ENCODE data around the gene OR7G1.
A peak's percentile ranks its signal among the peaks of the same experiment; 100 is the strongest.

OR7G1 gene

GRCh38 chr19:9151367-9151766 is 35.8 kb upstream of the OR7G1 start:
- Histone ChIP-seq H2AK5ac (ENCODE audit: low read length) (no peak overlapping the region), H3K36me3 (ENCODE audit: control insufficient read depth, insufficient read depth, low read length) (peaks cover 5% of the 10 kb centered on the region), H4K5ac (ENCODE audit: low read length) (no peak overlapping the region)

GRCh38 chr19:9150650-9151049 is 35.1 kb upstream of the OR7G1 start:
- no peak overlapping the region for H4K8ac ChIP-seq (ENCODE audit: low read depth, low read length)
- peaks cover 84% of the 10 kb centered on the region for H3K79me2 ChIP-seq (ENCODE audit: control insufficient read depth, insufficient read depth, low read length)
- no peak overlapping the region for H3K4ac ChIP-seq (ENCODE audit: low read depth, low read length)
- no CpG with 5 or more reads among the region's 5 CpGs for WGBS (ENCODE audit: extremely low coverage, insufficient coverage, low lambda C conversion rate)
- H3K9ac ChIP-seq (ENCODE audit: low read length) = no peak overlapping the region
- no peak overlapping the region for H3K56ac ChIP-seq (ENCODE audit: low read length)
- no peak overlapping the region for H2AK5ac ChIP-seq (ENCODE audit: low read length)
- no peak overlapping the region for H2BK120ac ChIP-seq (ENCODE audit: low read depth, low read length)
- no peak overlapping the region for H4K5ac ChIP-seq (ENCODE audit: low read length)
- no peak overlapping the region for H3K4me3 ChIP-seq (ENCODE audit: low read length)
- no peak overlapping the region for H3K4me2 ChIP-seq (ENCODE audit: low read length)
- H3K23ac ChIP-seq (ENCODE audit: low read length) = no peak overlapping the region
- H3K18ac ChIP-seq (ENCODE audit: low read length) = no peak overlapping the region
- no peak overlapping the region for H2BK5ac ChIP-seq (ENCODE audit: low read length)
- no peak for DNase-seq
- peaks cover 5% of the 10 kb centered on the region for H3K36me3 ChIP-seq (ENCODE audit: control insufficient read depth, insufficient read depth, low read length)
- no peaks in the 10 kb centered on the region for H3K27me3 ChIP-seq (ENCODE audit: insufficient read depth, low read length, poor library complexity)
- no peak overlapping the region for H3K27ac ChIP-seq (ENCODE audit: low read depth, low read length)
- no peaks in the 10 kb centered on the region for H3K4me1 ChIP-seq (ENCODE audit: control insufficient read depth, low read depth, low read length)
- H2BK15ac ChIP-seq (replicated peaks; ENCODE audit: low read depth) = no peak overlapping the region
- peaks cover 20% of the 10 kb centered on the region for H3K79me1 ChIP-seq (ENCODE audit: low read length)

More at GRCh38 chr19:9151367-9151766, 35.8 kb upstream of the OR7G1 start:
- Histone ChIP-seq H3K79me2 (ENCODE audit: control insufficient read depth, insufficient read depth, low read length) (peaks cover 86% of the 10 kb centered on the region), H3K18ac (ENCODE audit: low read length) (no peak overlapping the region), H3K4ac (ENCODE audit: low read depth, low read length) (no peak overlapping the region), H2BK15ac (replicated peaks; ENCODE audit: low read depth) (no peak overlapping the region), H3K4me1 (ENCODE audit: control insufficient read depth, low read depth, low read length) (no peaks in the 10 kb centered on the region), H4K8ac (ENCODE audit: low read depth, low read length) (no peak overlapping the region), H2BK5ac (ENCODE audit: low read length) (no peak overlapping the region), H3K4me3 (ENCODE audit: low read length) (no peak overlapping the region), H3K9ac (ENCODE audit: low read length) (no peak overlapping the region), H3K56ac (ENCODE audit: low read length) (no peak overlapping the region), H3K23ac (ENCODE audit: low read length) (no peak overlapping the region), H2BK120ac (ENCODE audit: low read depth, low read length) (no peak overlapping the region), H3K27me3 (ENCODE audit: insufficient read depth, low read length, poor library complexity) (no peaks in the 10 kb centered on the region), H3K27ac (ENCODE audit: low read depth, low read length) (no peak overlapping the region), H3K4me2 (ENCODE audit: low read length) (no peak overlapping the region), H3K79me1 (ENCODE audit: low read length) (peaks cover 25% of the 10 kb centered on the region)
- WGBS (ENCODE audit: extremely low coverage, insufficient coverage, low lambda C conversion rate) = no CpG with 5 or more reads among the region's 5 CpGs
- no peak for DNase-seq

DNA sequence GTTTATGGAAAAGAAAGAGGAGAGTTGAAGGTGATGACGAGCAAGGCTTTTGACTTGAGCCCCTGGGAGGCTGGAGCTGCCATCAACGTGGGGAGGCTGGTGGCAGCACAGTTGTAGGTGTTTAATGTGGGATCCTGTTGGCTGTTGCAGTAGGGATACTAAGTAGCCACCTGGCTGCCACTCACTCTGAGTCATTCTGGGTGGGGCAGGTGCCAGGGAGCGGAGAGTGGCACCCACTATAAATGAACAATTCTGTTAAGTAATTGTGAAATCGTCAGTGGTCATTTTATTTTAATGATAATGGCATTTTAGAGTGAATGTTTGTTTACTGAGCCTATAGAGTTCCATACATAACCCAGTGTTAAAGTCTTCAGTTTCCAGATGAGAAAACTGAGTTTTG is 34.4 kb upstream of the OR7G1 start:
- Histone ChIP-seq H2BK120ac (ENCODE audit: low read depth, low read length) (no peak overlapping the region), H3K36me3 (ENCODE audit: control insufficient read depth, insufficient read depth, low read length) (peaks cover 5% of the 10 kb centered on the region), H3K4me1 (ENCODE audit: control insufficient read depth, low read depth, low read length) (no peaks in the 10 kb centered on the region), H2BK15ac (replicated peaks; ENCODE audit: low read depth) (no peak overlapping the region), H2AK5ac (ENCODE audit: low read length) (no peak overlapping the region), H2BK5ac (ENCODE audit: low read length) (no peak overlapping the region), H3K27ac (ENCODE audit: low read depth, low read length) (no peak overlapping the region), H3K4me2 (ENCODE audit: low read length) (no peak overlapping the region), H3K79me2 (ENCODE audit: control insufficient read depth, insufficient read depth, low read length) (peaks cover 84% of the 10 kb centered on the region), H3K4me3 (ENCODE audit: low read length) (no peak overlapping the region), H3K4ac (ENCODE audit: low read depth, low read length) (no peak overlapping the region), H3K18ac (ENCODE audit: low read length) (no peak overlapping the region), H3K9ac (ENCODE audit: low read length) (no peak overlapping the region), H4K5ac (ENCODE audit: low read length) (no peak overlapping the region), H4K8ac (ENCODE audit: low read depth, low read length) (no peak overlapping the region), H3K79me1 (ENCODE audit: low read length) (peaks cover 20% of the 10 kb centered on the region), H3K27me3 (ENCODE audit: insufficient read depth, low read length, poor library complexity) (no peaks in the 10 kb centered on the region), H3K23ac (ENCODE audit: low read length) (no peak overlapping the region), H3K56ac (ENCODE audit: low read length) (no peak overlapping the region)
- no CpG with 5 or more reads among the region's 4 CpGs for WGBS (ENCODE audit: extremely low coverage, insufficient coverage, low lambda C conversion rate)
- no peak for DNase-seq

GRCh38 chr19:9148697-9149096 is 33.1 kb upstream of the OR7G1 start:
- H2AK5ac ChIP-seq (ENCODE audit: low read length) = no peak overlapping the region
- no peak overlapping the region for H3K9ac ChIP-seq (ENCODE audit: low read length)
- WGBS (ENCODE audit: extremely low coverage, insufficient coverage, low lambda C conversion rate) = no CpG with 5 or more reads among the region's 3 CpGs
- DNase-seq = no peak
- no peaks in the 10 kb centered on the region for H3K4me1 ChIP-seq (ENCODE audit: control insufficient read depth, low read depth, low read length)
- no peaks in the 10 kb centered on the region for H3K27me3 ChIP-seq (ENCODE audit: insufficient read depth, low read length, poor library complexity)
- peaks cover 83% of the 10 kb centered on the region for H3K79me2 ChIP-seq (ENCODE audit: control insufficient read depth, insufficient read depth, low read length)
- no peak overlapping the region for H3K23ac ChIP-seq (ENCODE audit: low read length)
- H3K4ac ChIP-seq (ENCODE audit: low read depth, low read length) = no peak overlapping the region
- no peak overlapping the region for H4K5ac ChIP-seq (ENCODE audit: low read length)
- H4K8ac ChIP-seq (ENCODE audit: low read depth, low read length) = no peak overlapping the region
- no peak overlapping the region for H3K4me2 ChIP-seq (ENCODE audit: low read length)
- H2BK5ac ChIP-seq (ENCODE audit: low read length) = no peak overlapping the region
- H3K36me3 ChIP-seq (ENCODE audit: control insufficient read depth, insufficient read depth, low read length) = peaks cover 5% of the 10 kb centered on the region
- H2BK120ac ChIP-seq (ENCODE audit: low read depth, low read length) = no peak overlapping the region
- H2BK15ac ChIP-seq (replicated peaks; ENCODE audit: low read depth) = no peak overlapping the region
- H3K56ac ChIP-seq (ENCODE audit: low read length) = no peak overlapping the region
- no peak overlapping the region for H3K27ac ChIP-seq (ENCODE audit: low read depth, low read length)
- no peak overlapping the region for H3K4me3 ChIP-seq (ENCODE audit: low read length)
- peaks cover 18% of the 10 kb centered on the region for H3K79me1 ChIP-seq (ENCODE audit: low read length)
- no peak overlapping the region for H3K18ac ChIP-seq (ENCODE audit: low read length)

DNA sequence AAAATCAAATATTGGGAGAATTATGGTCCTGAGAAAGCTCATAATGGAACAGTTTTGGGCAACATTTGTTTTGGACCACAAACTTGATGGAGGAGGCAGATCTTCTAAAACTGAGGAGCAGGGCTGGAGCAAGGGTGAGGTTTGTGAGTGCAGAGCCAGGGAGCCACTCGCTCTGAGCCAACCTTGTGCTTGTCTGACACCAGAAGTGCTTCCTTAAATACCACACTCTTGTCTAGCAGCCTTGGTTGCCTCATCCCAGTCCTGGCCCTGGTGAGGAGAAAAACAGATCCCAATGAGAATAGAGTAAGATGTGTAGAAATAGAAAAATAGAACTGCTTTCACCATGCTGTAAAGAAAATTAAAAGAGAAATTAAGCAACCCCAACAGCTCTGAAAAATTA is 31.3 kb upstream of the OR7G1 start:
- H3K79me1 ChIP-seq (ENCODE audit: low read length) = peaks cover 13% of the 10 kb centered on the region
- H2AK5ac ChIP-seq (ENCODE audit: low read length) = no peak overlapping the region
- no peak overlapping the region for H3K56ac ChIP-seq (ENCODE audit: low read length)
- H4K5ac ChIP-seq (ENCODE audit: low read length) = no peak overlapping the region
- peaks cover 5% of the 10 kb centered on the region for H3K36me3 ChIP-seq (ENCODE audit: control insufficient read depth, insufficient read depth, low read length)
- H3K18ac ChIP-seq (ENCODE audit: low read length) = no peak overlapping the region
- H3K4me3 ChIP-seq (ENCODE audit: low read length) = no peak overlapping the region
- no peak for DNase-seq
- WGBS (ENCODE audit: extremely low coverage, insufficient coverage, low lambda C conversion rate) = no CpG with 5 or more reads among the region's 1 CpG
- H3K4me1 ChIP-seq (ENCODE audit: control insufficient read depth, low read depth, low read length) = no peaks in the 10 kb centered on the region
- no peak overlapping the region for H2BK5ac ChIP-seq (ENCODE audit: low read length)
- no peak overlapping the region for H2BK15ac ChIP-seq (replicated peaks; ENCODE audit: low read depth)
- H2BK120ac ChIP-seq (ENCODE audit: low read depth, low read length) = no peak overlapping the region
- no peak overlapping the region for H3K4me2 ChIP-seq (ENCODE audit: low read length)
- no peak overlapping the region for H3K9ac ChIP-seq (ENCODE audit: low read length)
- no peak overlapping the region for H3K27ac ChIP-seq (ENCODE audit: low read depth, low read length)
- H3K4ac ChIP-seq (ENCODE audit: low read depth, low read length) = no peak overlapping the region
- no peaks in the 10 kb centered on the region for H3K27me3 ChIP-seq (ENCODE audit: insufficient read depth, low read length, poor library complexity)
- no peak overlapping the region for H4K8ac ChIP-seq (ENCODE audit: low read depth, low read length)
- no peak overlapping the region for H3K23ac ChIP-seq (ENCODE audit: low read length)
- peaks cover 78% of the 10 kb centered on the region for H3K79me2 ChIP-seq (ENCODE audit: control insufficient read depth, insufficient read depth, low read length)

DNA sequence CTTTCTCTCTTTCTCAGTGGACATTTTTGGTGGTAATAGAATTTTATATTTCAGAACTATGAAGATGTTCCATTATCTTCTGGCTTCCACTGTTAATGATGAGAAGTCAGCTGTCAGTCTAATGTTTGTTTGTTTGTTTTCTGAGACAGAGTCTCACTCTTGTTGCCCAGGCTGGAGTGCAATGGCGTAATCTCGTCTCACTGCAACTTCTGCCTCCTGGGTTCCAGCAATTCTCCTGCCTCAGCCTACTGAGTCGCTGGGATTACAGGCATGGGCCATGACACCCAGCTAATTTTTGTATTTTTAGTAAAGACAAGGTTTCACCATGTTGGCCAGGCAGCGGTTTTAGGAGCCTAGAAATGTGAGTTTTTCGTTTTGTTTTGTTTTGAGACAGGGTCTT is 29.4 kb upstream of the OR7G1 start:
- Histone ChIP-seq H3K23ac (ENCODE audit: low read length) (no peak overlapping the region), H2BK5ac (ENCODE audit: low read length) (no peak overlapping the region), H3K27me3 (ENCODE audit: insufficient read depth, low read length, poor library complexity) (no peaks in the 10 kb centered on the region), H2BK120ac (ENCODE audit: low read depth, low read length) (no peak overlapping the region), H3K9ac (ENCODE audit: low read length) (no peak overlapping the region), H3K56ac (ENCODE audit: low read length) (no peak overlapping the region), H2AK5ac (ENCODE audit: low read length) (no peak overlapping the region), H3K4ac (ENCODE audit: low read depth, low read length) (no peak overlapping the region), H3K79me2 (ENCODE audit: control insufficient read depth, insufficient read depth, low read length) (peaks cover 77% of the 10 kb centered on the region), H3K4me2 (ENCODE audit: low read length) (no peak overlapping the region), H2BK15ac (replicated peaks; ENCODE audit: low read depth) (no peak overlapping the region), H3K27ac (ENCODE audit: low read depth, low read length) (no peak overlapping the region), H4K5ac (ENCODE audit: low read length) (no peak overlapping the region), H3K4me1 (ENCODE audit: control insufficient read depth, low read depth, low read length) (peaks cover under 1% of the 10 kb centered on the region), H3K4me3 (ENCODE audit: low read length) (no peak overlapping the region), H4K8ac (ENCODE audit: low read depth, low read length) (no peak overlapping the region), H3K79me1 (ENCODE audit: low read length) (peaks cover 6% of the 10 kb centered on the region), H3K36me3 (ENCODE audit: control insufficient read depth, insufficient read depth, low read length) (peaks cover 3% of the 10 kb centered on the region), H3K18ac (ENCODE audit: low read length) (no peak overlapping the region)
- DNase-seq = peak; percentile 23
- no CpG with 5 or more reads among the region's 5 CpGs for WGBS (ENCODE audit: extremely low coverage, insufficient coverage, low lambda C conversion rate)
